K562 (cell line): ENCODE data around the gene MOSPD2. TPM values are rescaled to one million over a fixed set of nuclear protein-coding genes. Genes with fewer than 3 reads are reported as not detected.

Experiments
- ATAC-seq: fragments of 200-7000 bp; cut with Tn5 transposase; 3 replicates; pipeline ENCODE4 v1.9.1; 2020; ENCODE audit warnings: moderate library complexity
- BruUV-seq: library from RNA; stranded (reverse); fragments of 400-500 nt; replicated peaks from 2 replicates; lab custom pipeline; 2021; lab: Mats Ljungman, UMichigan
- CTCF ChIA-PET: fragments of 300-600 bp; formaldehyde crosslinking; extraction: SDS; loops from one replicate; lab custom pipeline; 2021; ENCODE audit warnings: low intra/inter-chr PET ratio; lab: Yijun Ruan, JAX
- POLR2A ChIA-PET: fragments of 300-600, 350-650 bp; sonication (Branson Sonifier 250); formaldehyde crosslinking; extraction: SDS; loops from one replicate; lab custom pipeline; 2021; ENCODE audit warnings: antibody characterized with exemption, inconsistent platforms; lab: Yijun Ruan, JAX
- DNase-seq, 4 experiments: peaks; one replicate each; pipeline versions ENCODE4 v3.0.0 to v3.0.0-alpha.2; 2011 to 2018; ENCODE audit warnings: low spot score in 3 of 4, mixed read lengths in 3 of 4; ENCODE audit errors: extremely low read depth in 1 of 4
- FAIRE-seq: peaks from 2 replicates; lab custom pipeline; 2011; peaks lifted over from hg19 to GRCh38; lab: Jason Lieb, UNC
- H2AFZ ChIP-seq: 2 replicates; pipeline ENCODE4 v1.6.0; 2011; ENCODE audit warnings: low read depth, low read length, control low read depth, inconsistent platforms
- H3K27ac ChIP-seq: fragments of 200-600 bp; 3 replicates; pipeline ENCODE4 v1.8.0; 2011; ENCODE audit warnings: low read depth, mild to moderate bottlenecking, control low read depth, inconsistent platforms, low read length, moderate library complexity, mixed read lengths; ENCODE audit errors: extremely low read depth
- H3K27me3 ChIP-seq, 2 experiments: fragments of 300-600 bp in 1 of 2; 2 replicates in 1 of 2; 3 replicates in 1 of 2; pipeline versions ENCODE4 v1.6.0 to v1.8.0; 2011; ENCODE audit warnings: inconsistent platforms in 2 of 2, low read length in 2 of 2, mild to moderate bottlenecking in 1 of 2, mixed read lengths in 1 of 2, moderate library complexity in 1 of 2; ENCODE audit not compliant: control insufficient read depth in 2 of 2, insufficient read depth in 2 of 2
- H3K36me3 ChIP-seq: fragments of 300-600 bp; 3 replicates; pipeline ENCODE4 v1.8.0; 2011; ENCODE audit warnings: mild to moderate bottlenecking, low read length, inconsistent platforms; ENCODE audit not compliant: control insufficient read depth, insufficient read depth
- H3K4me1 ChIP-seq, 2 experiments: fragments of 200-600 bp in 1 of 2; replicated peaks in 1 of 2; 2 replicates in 1 of 2; 3 replicates in 1 of 2; pipeline versions ENCODE4 v1.5.1 to v1.8.0; 2011; ENCODE audit warnings: inconsistent platforms in 2 of 2, low read length in 2 of 2, mild to moderate bottlenecking in 1 of 2, mixed read lengths in 1 of 2, moderate library complexity in 1 of 2; ENCODE audit not compliant: control insufficient read depth in 2 of 2, insufficient read depth in 2 of 2
- H3K4me2 ChIP-seq: 2 replicates; pipeline ENCODE4 v1.6.1; 2011; ENCODE audit warnings: low read length, control low read depth, inconsistent platforms, mixed read lengths; ENCODE audit not compliant: insufficient read depth
- H3K4me3 ChIP-seq: fragments of 200-600 bp; sonication (generic), shearing (Covaris generic); 2 replicates; pipeline ENCODE4 v1.5.1; 2016; ENCODE audit warnings: control low read depth, inconsistent platforms
- H3K79me2 ChIP-seq: fragments of 200-600 bp; 3 replicates; pipeline ENCODE4 v1.8.0; 2011; ENCODE audit warnings: low read length, inconsistent platforms; ENCODE audit not compliant: control insufficient read depth, insufficient read depth
- H3K9ac ChIP-seq, 2 experiments: 2 replicates each; pipeline versions ENCODE4 v1.6.0 to v1.6.1; 2011; ENCODE audit warnings: low read depth in 2 of 2, low read length in 2 of 2, control low read depth in 1 of 2, inconsistent platforms in 1 of 2, mild to moderate bottlenecking in 1 of 2, mixed read lengths in 1 of 2; ENCODE audit not compliant: insufficient read depth in 1 of 2
- H3K9me1 ChIP-seq: one replicate; pipeline ENCODE4 v1.6.0; 2011; ENCODE audit warnings: inconsistent platforms, mild to moderate bottlenecking, low read length, moderate library complexity; ENCODE audit not compliant: control insufficient read depth, insufficient read depth
- H3K9me3 ChIP-seq: replicated peaks from 2 replicates; pipeline ENCODE4 v1.5.1; 2011; ENCODE audit warnings: low read depth, low read length, inconsistent platforms; ENCODE audit not compliant: control insufficient read depth, insufficient read depth
- H4K20me1 ChIP-seq: replicated peaks from 2 replicates; pipeline ENCODE4 v1.6.1; 2011; ENCODE audit warnings: low read length, inconsistent platforms, mixed read lengths; ENCODE audit not compliant: control insufficient read depth, insufficient read depth
- ARID1B ChIP-seq: fragments of 450-650 bp; IDR thresholded peaks from 2 replicates; pipeline ENCODE4 v1.6.1; 2016; ENCODE audit warnings: antibody characterized with exemption, mild to moderate bottlenecking, inconsistent platforms
- DEAF1 ChIP-seq: fragments of 450-650 bp; formaldehyde crosslinking; IDR thresholded peaks from 2 replicates; pipeline ENCODE4 v1.4.0; 2020; ENCODE audit warnings: mild to moderate bottlenecking, moderate library complexity
- E2F1 ChIP-seq: sonication (generic); formaldehyde crosslinking; IDR thresholded peaks from 2 replicates; pipeline ENCODE4 v1.8.1; 2023; ENCODE audit warnings: mild to moderate bottlenecking, missing genetic modification reagents, moderate library complexity
- ELF2 ChIP-seq: fragments of 250-450 bp; sonication (Bioruptor Pico); IDR thresholded peaks from 2 replicates; pipeline ENCODE4 v1.5.0; 2021; ENCODE audit warnings: mild to moderate bottlenecking
- HNRNPUL1 ChIP-seq: fragments of 200-400 bp; formaldehyde crosslinking; IDR thresholded peaks from 2 replicates; pipeline ENCODE4 v1.6.1; 2017; ENCODE audit warnings: low read length
- MCM5 ChIP-seq: fragments of 450-650 bp; IDR thresholded peaks from 2 replicates; pipeline ENCODE4 v1.6.1; 2016; ENCODE audit warnings: low read depth
- POLR2H ChIP-seq: IDR thresholded peaks from 2 replicates; pipeline ENCODE4 v1.6.1; 2016; ENCODE audit warnings: missing genetic modification characterization, low read depth, mild to moderate bottlenecking, control low read depth, missing compliant biosample characterization, moderate library complexity
- RFX1 ChIP-seq: fragments of 450-650 bp; IDR thresholded peaks from 2 replicates; pipeline ENCODE4 v1.6.1; 2016; ENCODE audit warnings: mild to moderate bottlenecking, moderate library complexity
- TEAD1 ChIP-seq, 2 experiments: fragments of 450-650 bp in 1 of 2; sonication (generic) in 1 of 2; formaldehyde crosslinking; IDR thresholded peaks; 2 replicates each; pipeline versions ENCODE4 v1.4.0 to v1.8.0; 2020 to 2022; ENCODE audit warnings: mild to moderate bottlenecking in 2 of 2, missing genetic modification reagents in 1 of 2
- ZBTB1 ChIP-seq: sonication (generic); formaldehyde crosslinking; IDR thresholded peaks from 2 replicates; pipeline ENCODE4 v1.8.1; 2023; ENCODE audit warnings: missing genetic modification reagents, low read depth, mild to moderate bottlenecking, borderline replicate concordance
- ZBTB33 ChIP-seq: sonication (generic); formaldehyde crosslinking; IDR thresholded peaks from 2 replicates; pipeline ENCODE4 v1.8.1; 2023; ENCODE audit warnings: mild to moderate bottlenecking, missing genetic modification reagents
- ZNF561 ChIP-seq: fragments of 450-650 bp; formaldehyde crosslinking; conservative IDR thresholded peaks from 2 replicates; pipeline ENCODE4 v1.4.0; 2020; ENCODE audit warnings: mild to moderate bottlenecking, moderate library complexity
- ZNF764 ChIP-seq: fragments of 250-450 bp; sonication (Bioruptor Pico); IDR thresholded peaks from 2 replicates; pipeline ENCODE4 v1.4.0; 2020; ENCODE audit warnings: low read depth, mild to moderate bottlenecking, moderate library complexity
- WGBS: fragments of 100-300 bp; shearing (Covaris generic); methylation state at CpG from one replicate; pipeline ENCODE4 v1.1.6; 2016; ENCODE audit warnings: low coverage, mixed read lengths; ENCODE audit not compliant: insufficient coverage; ENCODE audit errors: missing lambda C conversion rate; 5-methylcytosine and 5-hydroxymethylcytosine counted together
- in situ Hi-C: fragments of 300-500 bp; cut with MboI; formaldehyde crosslinking; loops from 4 replicates; pipeline ENCODE4 v1.15.0; 2018; ENCODE audit warnings: inconsistent platforms, mixed read lengths
- intact Hi-C: fragments of 100-400 bp; cut with micrococcal nuclease; formaldehyde crosslinking; loops from 2 replicates; pipeline ENCODE4 v1.14.2; 2022
- polyA plus RNA-seq, 8 experiments: library from polyadenylated mRNA; depleted of rRNA in 4 of 8; stranded (reverse) in 5 of 8; unstranded in 3 of 8; fragments of >200 nt; fragmentation: Nextera tagmentation in 2 of 8; fragmentation: Illumina TruSeq in 1 of 8; extraction: Ambion mirVana in 2 of 8; extraction: Trizol in 1 of 8; gene quantifications; 2 replicates each; pipeline versions ENCODE4 v1.2.1 to v1.2.3, GENCODE V29; 2011 to 2014; ENCODE audit warnings: inconsistent platforms in 1 of 8, missing spikeins in 1 of 8
- total RNA-seq, 7 experiments: library from RNA; depleted of rRNA in 6 of 7; stranded (reverse); fragments of >200 nt in 6 of 7; fragmentation: Illumina TruSeq in 2 of 7; extraction: Trizol in 2 of 7; gene quantifications; 2 replicates each; pipeline versions ENCODE4 v1.2.1 to v1.2.3, GENCODE V29; 2011 to 2021; ENCODE audit warnings: low replicate concordance in 1 of 7
- TF ChIP-seq, protein P1 (sequence below): fragments of 250-450 bp; sonication (Bioruptor Pico); IDR thresholded peaks from 2 replicates; pipeline ENCODE4 v1.4.0; 2020; ENCODE audit warnings: mild to moderate bottlenecking, moderate library complexity
- TF ChIP-seq, protein P2 (sequence below): fragments of 450-650 bp; IDR thresholded peaks from 2 replicates; pipeline ENCODE4 v1.6.1; 2016

Gene MOSPD2
- total and polyA plus RNA-seq, 9 of the 15 experiments (the other 6 are each of a cell fraction or from before 2014, with no cell fraction given) = 3.9 to 12.2 (median 9.2) TPM

DNA sequence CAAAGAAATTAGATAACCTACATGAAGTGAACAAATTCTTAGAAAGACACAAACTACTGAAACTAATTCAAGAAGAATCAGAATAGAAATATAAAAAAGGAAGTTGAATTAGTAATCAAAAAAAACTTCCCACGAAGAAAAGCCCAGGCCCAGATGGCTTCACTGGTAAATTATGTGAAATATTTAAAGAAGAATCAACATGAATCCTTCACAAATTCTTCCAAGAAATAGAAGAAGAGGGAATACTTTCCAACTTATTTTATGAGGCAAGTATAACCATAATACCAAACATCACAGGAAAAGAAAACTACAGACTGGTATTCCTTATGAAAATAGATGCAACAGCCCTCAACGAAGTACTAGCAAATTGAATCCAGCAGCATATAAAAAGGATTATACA is 30.7 kb downstream of the MOSPD2 start:
- ChIA-PET POLR2A (no interaction called here), CTCF (no interaction called here)
- Histone ChIP-seq H3K4me3 (no peak overlapping the region), H2AFZ (no peak overlapping the region), H3K4me1 (no peaks in the 10 kb centered on the region), H3K9me3 (no peaks in the 10 kb centered on the region), H3K27me3 (no peaks in the 10 kb centered on the region), H3K79me2 (no peaks in the 10 kb centered on the region), H4K20me1 (no peaks in the 10 kb centered on the region), H3K9ac (no peak overlapping the region), H3K4me2 (no peak overlapping the region), H3K36me3 (no peaks in the 10 kb centered on the region), H3K9me1 (no peaks in the 10 kb centered on the region), H3K27ac (no peak overlapping the region)
- BruUV-seq = no TSS peak
- in situ Hi-C loops = no loop called here
- intact Hi-C loops = no loop called here
- 41% methylated on average over 2 of the region's 2 CpGs for WGBS
- FAIRE-seq (no peak), ATAC-seq (no peak), DNase-seq (no peak)
- TF ChIP-seq ZBTB33 (CRISPR knock-in tag) (no peak), ZBTB1 (CRISPR knock-in tag) (no peak), ZNF764 (no peak), DEAF1 (no peak), POLR2H (no peak), ELF2 (CRISPR knock-in tag) (no peak), RFX1 (no peak), TEAD1 (CRISPR knock-in tag; IDR thresholded peaks at IDR 0.05) (no peak), MCM5 (no peak), E2F1 (no peak), ZNF561 (CRISPR knock-in tag) (no peak), ARID1B (no peak), HNRNPUL1 (no peak)
- TF ChIP-seq, protein P1, sequence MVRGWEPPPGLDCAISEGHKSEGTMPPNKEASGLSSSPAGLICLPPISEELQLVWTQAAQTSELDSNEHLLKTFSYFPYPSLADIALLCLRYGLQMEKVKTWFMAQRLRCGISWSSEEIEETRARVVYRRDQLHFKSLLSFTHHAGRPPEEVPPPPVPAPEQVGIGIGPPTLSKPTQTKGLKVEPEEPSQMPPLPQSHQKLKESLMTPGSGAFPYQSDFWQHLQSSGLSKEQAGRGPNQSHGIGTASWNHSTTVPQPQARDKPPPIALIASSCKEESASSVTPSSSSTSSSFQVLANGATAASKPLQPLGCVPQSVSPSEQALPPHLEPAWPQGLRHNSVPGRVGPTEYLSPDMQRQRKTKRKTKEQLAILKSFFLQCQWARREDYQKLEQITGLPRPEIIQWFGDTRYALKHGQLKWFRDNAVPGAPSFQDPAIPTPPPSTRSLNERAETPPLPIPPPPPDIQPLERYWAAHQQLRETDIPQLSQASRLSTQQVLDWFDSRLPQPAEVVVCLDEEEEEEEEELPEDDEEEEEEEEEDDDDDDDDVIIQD (CRISPR knock-in tag) = no peak
- TF ChIP-seq, protein P2, sequence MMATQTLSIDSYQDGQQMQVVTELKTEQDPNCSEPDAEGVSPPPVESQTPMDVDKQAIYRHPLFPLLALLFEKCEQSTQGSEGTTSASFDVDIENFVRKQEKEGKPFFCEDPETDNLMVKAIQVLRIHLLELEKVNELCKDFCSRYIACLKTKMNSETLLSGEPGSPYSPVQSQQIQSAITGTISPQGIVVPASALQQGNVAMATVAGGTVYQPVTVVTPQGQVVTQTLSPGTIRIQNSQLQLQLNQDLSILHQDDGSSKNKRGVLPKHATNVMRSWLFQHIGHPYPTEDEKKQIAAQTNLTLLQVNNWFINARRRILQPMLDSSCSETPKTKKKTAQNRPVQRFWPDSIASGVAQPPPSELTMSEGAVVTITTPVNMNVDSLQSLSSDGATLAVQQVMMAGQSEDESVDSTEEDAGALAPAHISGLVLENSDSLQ = no peak
